MM.1S (cell line): ENCODE results near the gene MRPS7.

Source experiments
- DNase-seq: peaks from one replicate; pipeline ENCODE4 v3.0.0-alpha.2; 2015
- H2AFZ ChIP-seq: fragments of 300-600 bp; sonication (generic); 2 replicates; pipeline ENCODE4 v1.6.0; 2016; ENCODE audit warnings: antibody characterized with exemption, low read length
- H3F3A ChIP-seq: fragments of 300-600 bp; sonication (generic); 2 replicates; pipeline ENCODE4 v1.6.1; 2016; ENCODE audit warnings: mild to moderate bottlenecking, antibody characterized with exemption, low read length, moderate library complexity, mixed read lengths; ENCODE audit not compliant: insufficient read depth
- H3K27ac ChIP-seq: fragments of 300-600 bp; sonication (generic); 2 replicates; pipeline ENCODE4 v1.5.1; 2016; ENCODE audit warnings: mild to moderate bottlenecking, low read length
- H3K27me3 ChIP-seq: fragments of 300-600 bp; sonication (generic); replicated peaks from 2 replicates; pipeline ENCODE4 v1.6.0; 2016; ENCODE audit warnings: low read length; ENCODE audit not compliant: insufficient read depth
- H3K36me3 ChIP-seq: fragments of 300-600 bp; sonication (generic); replicated peaks from 2 replicates; pipeline ENCODE4 v1.6.1; 2016; ENCODE audit warnings: mild to moderate bottlenecking, low read length, mixed read lengths; ENCODE audit not compliant: insufficient read depth
- H3K4me1 ChIP-seq: fragments of 300-600 bp; sonication (generic); 2 replicates; pipeline ENCODE4 v1.6.1; 2016; ENCODE audit warnings: low read length, mixed read lengths
- H3K4me2 ChIP-seq: fragments of 300-600 bp; sonication (generic); 2 replicates; pipeline ENCODE4 v1.6.0; 2016; ENCODE audit warnings: low read depth, low read length
- H3K4me3 ChIP-seq: fragments of 300-600 bp; sonication (generic); 2 replicates; pipeline ENCODE4 v1.5.1; 2016; ENCODE audit warnings: low read length, mixed read lengths
- H3K79me2 ChIP-seq: fragments of 300-600 bp; sonication (generic); 2 replicates; pipeline ENCODE4 v1.6.1; 2016; ENCODE audit warnings: mixed run types, low read length, mixed read lengths
- H3K9ac ChIP-seq: fragments of 300-600 bp; sonication (generic); 2 replicates; pipeline ENCODE4 v1.6.1; 2016; ENCODE audit warnings: low read length, mixed read lengths
- H3K9me2 ChIP-seq: fragments of 300-600 bp; sonication (generic); replicated peaks from 2 replicates; pipeline ENCODE4 v1.6.1; 2016; ENCODE audit warnings: mild to moderate bottlenecking, low read length, mixed read lengths; ENCODE audit not compliant: insufficient read depth
- H3K9me3 ChIP-seq: fragments of 300-600 bp; sonication (generic); replicated peaks from 2 replicates; pipeline ENCODE4 v1.6.1; 2016; ENCODE audit warnings: mild to moderate bottlenecking, low read length, mixed read lengths; ENCODE audit not compliant: insufficient read depth
- H4K20me1 ChIP-seq: fragments of 300-600 bp; sonication (generic); 2 replicates; pipeline ENCODE4 v1.6.1; 2016; ENCODE audit warnings: mild to moderate bottlenecking, low read length, moderate library complexity, mixed read lengths; ENCODE audit not compliant: insufficient read depth
- CTCF ChIP-seq: fragments of 300-600 bp; sonication (generic); IDR thresholded peaks from 2 replicates; pipeline ENCODE4 v1.5.1; 2016; ENCODE audit warnings: antibody characterized with exemption, low read length, mixed read lengths
- EZH2 ChIP-seq: fragments of 300-600 bp; sonication (generic); optimal IDR thresholded peaks from 2 replicates; pipeline ENCODE3; 2017; ENCODE audit warnings: low read depth, mild to moderate bottlenecking, antibody characterized with exemption, low read length, mixed read lengths
- EZH2phosphoT487 ChIP-seq: fragments of 300-600 bp; sonication (generic); IDR thresholded peaks from 2 replicates; pipeline ENCODE4 v1.6.1; 2018; ENCODE audit warnings: antibody characterized with exemption, low read length

Gene MRPS7

GRCh38 chr17:75270966-75271232, 9.2 kb downstream of the MRPS7 start, which contains the start of gene MIF4GD:
Gene MIF4GD (minus strand): TSS chr17:75271231. CDS start chr17:75270195, 1,036 bp downstream.
- Histone ChIP-seq H3K79me2 (peaks cover 11% of the 10 kb centered on the region; the same call in 1 of the 2 replicates), H3K27ac (peak within 1 kb of the TSS; percentile 48), H3K4me1 (peaks cover 12% of the 10 kb centered on the region), H3F3A (peaks cover 43% of the 10 kb centered on the region), H3K9me2 (no peaks in the 10 kb centered on the region), H3K36me3 (no peaks in the 10 kb centered on the region), H3K4me2 (peak within 1 kb of the TSS; percentile 99), H3K27me3 (no peaks in the 10 kb centered on the region), H3K9ac (peak within 1 kb of the TSS; percentile 97), H3K4me3 (peak within 1 kb of the TSS; percentile 99), H3K9me3 (no peaks in the 10 kb centered on the region), H4K20me1 (no peaks in the 10 kb centered on the region), H2AFZ (peak within 1 kb of the TSS; percentile 99)
- no peak for TF ChIP-seq EZH2phosphoT487
- TF ChIP-seq EZH2 = no peak
- no peak for TF ChIP-seq CTCF
- no peak for DNase-seq

GRCh38 chr17:75271233-75271954, 9.7 kb downstream of the MRPS7 start:
- Histone ChIP-seq H3K9me2 (no peaks in the 10 kb centered on the region), H3K9ac (peak overlapping the region; percentile 66), H3K4me2 (peak overlapping the region; percentile 89), H2AFZ (peak overlapping the region; percentile 89), H3K9me3 (no peaks in the 10 kb centered on the region), H3K36me3 (no peaks in the 10 kb centered on the region), H3K4me1 (peaks cover 12% of the 10 kb centered on the region), H3K27ac (peak overlapping the region; percentile 44), H4K20me1 (no peaks in the 10 kb centered on the region), H3K4me3 (peak overlapping the region; percentile 65), H3F3A (peaks cover 43% of the 10 kb centered on the region), H3K27me3 (no peaks in the 10 kb centered on the region), H3K79me2 (peaks cover 11% of the 10 kb centered on the region; the same call in 1 of the 2 replicates)
- DNase-seq = peak; percentile 87
- TF ChIP-seq EZH2 (no peak), CTCF (peak; percentile 37)

- Histone ChIP-seq H3K9me3 (no peaks in the 10 kb centered on the region), H3K9ac (peak overlapping the region; percentile 66), H3K4me2 (peak overlapping the region; percentile 89), H3K36me3 (no peaks in the 10 kb centered on the region), H3K4me1 (peaks cover 12% of the 10 kb centered on the region), H3K27ac (peak overlapping the region; percentile 44; the same call in 1 of the 2 replicates), H3K9me2 (no peaks in the 10 kb centered on the region), H4K20me1 (no peaks in the 10 kb centered on the region), H3K79me2 (peaks cover 14% of the 10 kb centered on the region), H3F3A (peaks cover 43% of the 10 kb centered on the region), H3K4me3 (peak overlapping the region; percentile 65), H2AFZ (peak overlapping the region; percentile 89), H3K27me3 (no peaks in the 10 kb centered on the region)
- TF ChIP-seq EZH2phosphoT487 = no peak
- TF ChIP-seq EZH2 = no peak
- peak; percentile 22; the same call in 1 of the 2 replicates for TF ChIP-seq CTCF
- peak; percentile 34 for DNase-seq
Observed at GRCh38 chr17:75271955-75272847, 10.5 kb downstream of the MRPS7 start.
